HG02588 (cell line): Measurements from ENCODE around the gene ADAM21.
"Not testable (repeated sequence)": the region's sequence is repeated elsewhere in the genome, so short reads cannot be mapped to it uniquely, and the experiment has no call there.

Experiments
- ATAC-seq: cut with Tn5 transposase; IDR thresholded peaks from one replicate; pipeline ENCODE4 v1.9.1; 2021; ENCODE audit warnings: mild to moderate bottlenecking, moderate library complexity; ENCODE audit not compliant: unreplicated experiment

Gene ADAM21

GRCh38 chr14:70475459-70475858 lies 23.5 kb downstream of the ADAM21 start:
- not testable (repeated sequence) for ATAC-seq

GRCh38 chr14:70477356-70478105 lies 25.6 kb downstream of the ADAM21 start:
- not testable (repeated sequence) for ATAC-seq

GRCh38 chr14:70489579-70490200 lies 37.7 kb downstream of the ADAM21 start:
- no peak for ATAC-seq

GRCh38 chr14:70498191-70498590 lies 46.2 kb downstream of the ADAM21 start:
- no peak for ATAC-seq
